ENCODE results near the gene RABL2B.

DNA sequence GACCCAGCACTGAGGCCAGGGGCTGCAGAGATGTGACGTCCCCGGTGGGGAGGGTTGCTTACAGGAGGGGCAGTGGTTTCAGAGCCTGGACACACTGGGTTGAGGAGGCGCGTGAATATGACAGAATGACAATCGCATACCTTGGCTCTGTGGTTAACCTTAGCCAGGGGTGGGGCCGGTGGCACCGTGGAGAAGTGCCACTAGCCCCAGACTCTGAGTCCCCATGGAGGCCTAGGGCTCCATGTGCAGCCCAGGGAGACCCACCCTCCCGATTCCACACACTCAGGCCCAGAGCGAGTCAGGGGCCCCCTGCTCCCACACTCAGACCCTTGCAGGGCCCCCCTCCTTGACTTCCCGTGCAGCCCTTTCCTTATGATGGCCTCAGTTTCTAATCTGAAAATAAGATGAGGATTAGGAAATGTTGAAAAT lies 49.1 kb downstream of the RABL2B start:
- TF ChIP-seq, protein P1, sequence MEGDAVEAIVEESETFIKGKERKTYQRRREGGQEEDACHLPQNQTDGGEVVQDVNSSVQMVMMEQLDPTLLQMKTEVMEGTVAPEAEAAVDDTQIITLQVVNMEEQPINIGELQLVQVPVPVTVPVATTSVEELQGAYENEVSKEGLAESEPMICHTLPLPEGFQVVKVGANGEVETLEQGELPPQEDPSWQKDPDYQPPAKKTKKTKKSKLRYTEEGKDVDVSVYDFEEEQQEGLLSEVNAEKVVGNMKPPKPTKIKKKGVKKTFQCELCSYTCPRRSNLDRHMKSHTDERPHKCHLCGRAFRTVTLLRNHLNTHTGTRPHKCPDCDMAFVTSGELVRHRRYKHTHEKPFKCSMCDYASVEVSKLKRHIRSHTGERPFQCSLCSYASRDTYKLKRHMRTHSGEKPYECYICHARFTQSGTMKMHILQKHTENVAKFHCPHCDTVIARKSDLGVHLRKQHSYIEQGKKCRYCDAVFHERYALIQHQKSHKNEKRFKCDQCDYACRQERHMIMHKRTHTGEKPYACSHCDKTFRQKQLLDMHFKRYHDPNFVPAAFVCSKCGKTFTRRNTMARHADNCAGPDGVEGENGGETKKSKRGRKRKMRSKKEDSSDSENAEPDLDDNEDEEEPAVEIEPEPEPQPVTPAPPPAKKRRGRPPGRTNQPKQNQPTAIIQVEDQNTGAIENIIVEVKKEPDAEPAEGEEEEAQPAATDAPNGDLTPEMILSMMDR (conservative IDR thresholded peaks at IDR 0.05; ENCODE audit: low read depth, low read length) = no peak
- TF ChIP-seq EZH2 (IDR thresholded peaks at IDR 0.05; ENCODE audit: low read length, unreplicated experiment) (no peak), EZH2phosphoT487 (IDR thresholded peaks at IDR 0.05; ENCODE audit: borderline replicate concordance, low read length) (no peak)
